ENCODE measurements around the gene LDHAL6B. TPM values are rescaled to one million over a fixed set of nuclear protein-coding genes. Genes with fewer than 3 reads are reported as not detected.

Gene LDHAL6B
- total RNA-seq, 1 donor from 2014 or later, result not detected

- DNase-seq (ENCODE audit: low spot score), result no peak
- intact Hi-C loops (cut with DNase I), result loop anchor here (2.0 to 5.0 kb wide), 2 partner anchors 197 to 318 kb away; partner anchors contain the start of gene MYO1E
Observed at GRCh38 chr15:59174835-59175831, 31.5 kb upstream of the LDHAL6B start.

- DNase-seq (ENCODE audit: low spot score), result no peak
- intact Hi-C loops (cut with DNase I), result loop anchor here (5.0 kb wide), 1 partner anchor 196 kb away; the partner anchor contains the start of gene MYO1E
Observed at GRCh38 chr15:59176653-59177316, 29.9 kb upstream of the LDHAL6B start.

GRCh38 chr15:59177317-59177660, 29.4 kb upstream of the LDHAL6B start:
- intact Hi-C loops (cut with DNase I), result loop anchor here (5.0 kb wide), 1 partner anchor 195 kb away; the partner anchor contains the start of gene MYO1E
- DNase-seq (ENCODE audit: low spot score), result no peak

- DNase-seq (ENCODE audit: low spot score), result no peak
- intact Hi-C loops (cut with DNase I), result loop anchor here (5.0 kb wide), 1 partner anchor 194 kb away; the partner anchor contains the start of gene MYO1E
Observed at GRCh38 chr15:59178151-59178695, 28.4 kb upstream of the LDHAL6B start.

- intact Hi-C loops (cut with DNase I), result loop anchor here (5.0 kb wide), 1 partner anchor 193 kb away; the partner anchor contains the start of gene MYO1E
- DNase-seq (ENCODE audit: low spot score), result no peak
Observed at GRCh38 chr15:59179717-59180116, 26.9 kb upstream of the LDHAL6B start.

- intact Hi-C loops (cut with DNase I), result no loop called here
- no peak for DNase-seq (ENCODE audit: low spot score)
Observed at GRCh38 chr15:59180945-59181600, 25.6 kb upstream of the LDHAL6B start.

GRCh38 chr15:59185725-59186124, 20.9 kb upstream of the LDHAL6B start:
- no peak for DNase-seq (ENCODE audit: low spot score)
- intact Hi-C loops (cut with DNase I), result no loop called here

- DNase-seq (ENCODE audit: low spot score), result no peak
- intact Hi-C loops (cut with DNase I), result no loop called here
Observed at GRCh38 chr15:59186501-59186900, 20.1 kb upstream of the LDHAL6B start.

- intact Hi-C loops (cut with DNase I), result no loop called here
Observed at GRCh38 chr15:59189241-59189640, 17.4 kb upstream of the LDHAL6B start.

GRCh38 chr15:59190291-59190690, 16.4 kb upstream of the LDHAL6B start:
- intact Hi-C loops (cut with DNase I), result no loop called here

More at GRCh38 chr15:59189241-59189640, 17.4 kb upstream of the LDHAL6B start:
- no peak for DNase-seq (ENCODE audit: low spot score)

GRCh38 chr15:59191855-59192237, 14.8 kb upstream of the LDHAL6B start:
- intact Hi-C loops (cut with DNase I), result no loop called here
- DNase-seq (ENCODE audit: low spot score), result no peak

More at GRCh38 chr15:59190291-59190690, 16.4 kb upstream of the LDHAL6B start:
- no peak for DNase-seq (ENCODE audit: low spot score)

GRCh38 chr15:59194639-59195325, 11.9 kb upstream of the LDHAL6B start:
- intact Hi-C loops (cut with DNase I), result no loop called here

GRCh38 chr15:59196416-59196815, 10.2 kb upstream of the LDHAL6B start:
- no peak for DNase-seq (ENCODE audit: low spot score)
- intact Hi-C loops (cut with DNase I), result no loop called here

More at GRCh38 chr15:59194639-59195325, 11.9 kb upstream of the LDHAL6B start:
- DNase-seq (ENCODE audit: low spot score), result no peak

GRCh38 chr15:59197454-59197853, 9.2 kb upstream of the LDHAL6B start:
- no peak for DNase-seq (ENCODE audit: low spot score)
- intact Hi-C loops (cut with DNase I), result no loop called here

- no peak for DNase-seq (ENCODE audit: low spot score)
- intact Hi-C loops (cut with DNase I), result no loop called here
Observed at GRCh38 chr15:59199626-59200465, 6.8 kb upstream of the LDHAL6B start.

- DNase-seq (ENCODE audit: low spot score), result no peak
- intact Hi-C loops (cut with DNase I), result no loop called here
Observed at GRCh38 chr15:59200560-59200959, 6.1 kb upstream of the LDHAL6B start.

GRCh38 chr15:59203008-59203407, 3.6 kb upstream of the LDHAL6B start:
- no peak for DNase-seq (ENCODE audit: low spot score)
- intact Hi-C loops (cut with DNase I), result no loop called here

- intact Hi-C loops (cut with DNase I), result no loop called here
- DNase-seq (ENCODE audit: low spot score), result no peak
Observed at GRCh38 chr15:59203657-59204056, 3.0 kb upstream of the LDHAL6B start.

Data from cardiac septum (tissue), 1 donor.